Measurements from ENCODE around the gene CDC16.

- no peak for TF ChIP-seq SIN3A (conservative IDR thresholded peaks at IDR 0.05 in 1 of 2, IDR thresholded peaks at IDR 0.05 in 1 of 2; ENCODE audit: low read depth in 1 of 2, low read length in 2 of 2)
- no peak for TF ChIP-seq TAF7 (optimal IDR thresholded peaks at IDR 0.05; ENCODE audit: borderline replicate concordance, low read depth, low read length)
- TF ChIP-seq, protein P1, sequence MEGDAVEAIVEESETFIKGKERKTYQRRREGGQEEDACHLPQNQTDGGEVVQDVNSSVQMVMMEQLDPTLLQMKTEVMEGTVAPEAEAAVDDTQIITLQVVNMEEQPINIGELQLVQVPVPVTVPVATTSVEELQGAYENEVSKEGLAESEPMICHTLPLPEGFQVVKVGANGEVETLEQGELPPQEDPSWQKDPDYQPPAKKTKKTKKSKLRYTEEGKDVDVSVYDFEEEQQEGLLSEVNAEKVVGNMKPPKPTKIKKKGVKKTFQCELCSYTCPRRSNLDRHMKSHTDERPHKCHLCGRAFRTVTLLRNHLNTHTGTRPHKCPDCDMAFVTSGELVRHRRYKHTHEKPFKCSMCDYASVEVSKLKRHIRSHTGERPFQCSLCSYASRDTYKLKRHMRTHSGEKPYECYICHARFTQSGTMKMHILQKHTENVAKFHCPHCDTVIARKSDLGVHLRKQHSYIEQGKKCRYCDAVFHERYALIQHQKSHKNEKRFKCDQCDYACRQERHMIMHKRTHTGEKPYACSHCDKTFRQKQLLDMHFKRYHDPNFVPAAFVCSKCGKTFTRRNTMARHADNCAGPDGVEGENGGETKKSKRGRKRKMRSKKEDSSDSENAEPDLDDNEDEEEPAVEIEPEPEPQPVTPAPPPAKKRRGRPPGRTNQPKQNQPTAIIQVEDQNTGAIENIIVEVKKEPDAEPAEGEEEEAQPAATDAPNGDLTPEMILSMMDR (IDR thresholded peaks at IDR 0.05; ENCODE audit: control extremely low read depth in 1 of 3, insufficient read depth in 1 of 3, low read depth in 1 of 3, low read length in 3 of 3): no peak
- TF ChIP-seq YY1 (IDR thresholded peaks at IDR 0.05; ENCODE audit: low read depth, low read length): no peak
- no peak for TF ChIP-seq EGR1 (IDR thresholded peaks at IDR 0.05; ENCODE audit: borderline replicate concordance, low read depth, low read length)
- no peak for TF ChIP-seq POLR2A (IDR thresholded peaks at IDR 0.05; ENCODE audit: control extremely low read depth in 1 of 2, low read depth in 2 of 2, low read length in 2 of 2)
- TF ChIP-seq CHD2 (IDR thresholded peaks at IDR 0.05; ENCODE audit: low read length): no peak
- TF ChIP-seq CEBPB (IDR thresholded peaks at IDR 0.05; ENCODE audit: low read depth, low read length): no peak
- TF ChIP-seq, protein P2, sequence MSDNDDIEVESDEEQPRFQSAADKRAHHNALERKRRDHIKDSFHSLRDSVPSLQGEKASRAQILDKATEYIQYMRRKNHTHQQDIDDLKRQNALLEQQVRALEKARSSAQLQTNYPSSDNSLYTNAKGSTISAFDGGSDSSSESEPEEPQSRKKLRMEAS (IDR thresholded peaks at IDR 0.05): no peak
- TF ChIP-seq RFX5 (IDR thresholded peaks at IDR 0.05; ENCODE audit: borderline replicate concordance, low read depth, low read length): no peak
Measured at GRCh38 chr13:114243971-114244370, 9.3 kb downstream of the CDC16 start.
